IgD-negative memory B cell (primary cell): ENCODE measurements around the gene MOB1B. TPM values are rescaled to one million over a fixed set of nuclear protein-coding genes. Genes with fewer than 3 reads are reported as not detected.
A peak's percentile ranks its signal among the peaks of the same experiment; 100 is the strongest.
"Not testable (repeated sequence)": the region's sequence is repeated elsewhere in the genome, so short reads cannot be mapped to it uniquely, and the experiment has no call there.

Experiments
- H3K27ac Mint-ChIP-seq, 3 donors: one replicate each; pipeline ENCODE4 v1.8.0; 2020 to 2022; ENCODE audit warnings: mild to moderate bottlenecking in 3 of 3, mixed read lengths in 3 of 3, moderate library complexity in 1 of 3
- H3K27me3 Mint-ChIP-seq: one replicate; pipeline ENCODE4 v1.8.0; 2021; ENCODE audit warnings: mixed read lengths
- H3K36me3 Mint-ChIP-seq: one replicate; pipeline ENCODE4 v1.8.0; 2020; ENCODE audit warnings: mild to moderate bottlenecking, mixed read lengths
- H3K4me1 Mint-ChIP-seq, 3 donors: one replicate each; pipeline ENCODE4 v1.8.0; 2020 to 2022; ENCODE audit warnings: mixed read lengths in 3 of 3, mild to moderate bottlenecking in 1 of 3
- H3K4me3 Mint-ChIP-seq, 4 donors: one replicate each; pipeline ENCODE4 v1.8.0; 2020 to 2022; ENCODE audit warnings: mild to moderate bottlenecking in 4 of 4, mixed read lengths in 4 of 4, moderate library complexity in 3 of 4
- H3K9me3 Mint-ChIP-seq, 3 donors: one replicate each; pipeline ENCODE4 v1.8.0; 2020 to 2021; ENCODE audit warnings: mixed read lengths in 3 of 3, mild to moderate bottlenecking in 1 of 3
- polyA plus RNA-seq: library from polyadenylated mRNA; unstranded; fragments of 300-500 nt; fragmentation: Illumina TruSeq; gene quantifications from one replicate; pipeline ENCODE4 v1.2.3, GENCODE V29; 2021

Gene MOB1B
- polyA plus RNA-seq, 1 donor from 2014 or later, result 0.88 TPM

DNA sequence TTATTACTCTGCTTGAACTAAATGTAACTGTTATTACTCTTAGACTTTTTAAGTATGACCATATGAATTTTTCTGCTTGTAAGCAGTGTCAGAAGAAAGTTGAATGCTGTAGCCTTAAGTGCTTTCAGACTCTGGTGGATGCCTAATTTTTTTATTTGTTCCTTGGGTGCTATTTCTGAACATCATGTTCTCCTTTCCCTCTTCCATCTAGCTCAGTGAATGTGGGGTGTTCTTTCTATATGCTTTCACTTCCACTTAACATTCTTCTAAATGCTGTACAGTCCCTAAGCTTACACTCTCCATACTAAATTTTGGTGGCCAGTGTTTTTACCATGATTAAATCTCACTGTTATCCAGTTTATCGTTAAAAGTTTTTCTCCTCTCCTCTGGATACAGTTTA, 94.9 kb downstream of the MOB1B start:
- H3K27me3 Mint-ChIP-seq, result no peaks in the 10 kb centered on the region
- H3K36me3 Mint-ChIP-seq, result peaks cover 21% of the 10 kb centered on the region
- H3K9me3 Mint-ChIP-seq, result no peaks in the 10 kb centered on the region
- peaks cover 44 to 68% (median 50%) of the 10 kb centered on the region in 3 donors for H3K4me1 Mint-ChIP-seq
- H3K27ac Mint-ChIP-seq, result peak overlapping the region; percentile 22 to 99 (median 83)
- H3K4me3 Mint-ChIP-seq, result peak overlapping the region; percentile 97 to 100 (median 98)

DNA sequence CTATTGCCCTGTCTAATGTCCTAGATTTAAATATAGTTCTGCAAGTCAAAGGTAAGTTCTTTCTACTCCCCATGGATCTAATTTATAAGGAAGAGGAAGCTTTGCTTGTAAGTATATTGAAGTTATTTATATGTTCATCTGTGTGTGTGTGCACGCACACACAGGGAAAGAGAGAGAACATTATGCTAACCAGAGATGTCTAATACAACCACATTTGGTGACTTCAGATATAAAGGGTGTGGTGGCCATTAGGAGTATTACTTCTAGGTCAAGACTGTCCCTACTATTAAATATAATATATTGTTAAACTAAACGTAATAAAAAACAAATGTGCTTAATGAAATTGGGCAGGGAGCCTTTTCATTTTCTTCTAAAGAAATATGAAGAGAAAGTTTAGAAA, 95.4 kb downstream of the MOB1B start:
- Mint-ChIP-seq H3K9me3 (no peaks in the 10 kb centered on the region), H3K4me1 (peaks cover 48 to 69% (median 54%) of the 10 kb centered on the region in 3 donors), H3K27ac (peak overlapping the region; percentile 22 to 99 (median 83)), H3K27me3 (no peaks in the 10 kb centered on the region), H3K36me3 (peaks cover 21% of the 10 kb centered on the region), H3K4me3 (peak overlapping the region; percentile 97 to 100 (median 98))

DNA sequence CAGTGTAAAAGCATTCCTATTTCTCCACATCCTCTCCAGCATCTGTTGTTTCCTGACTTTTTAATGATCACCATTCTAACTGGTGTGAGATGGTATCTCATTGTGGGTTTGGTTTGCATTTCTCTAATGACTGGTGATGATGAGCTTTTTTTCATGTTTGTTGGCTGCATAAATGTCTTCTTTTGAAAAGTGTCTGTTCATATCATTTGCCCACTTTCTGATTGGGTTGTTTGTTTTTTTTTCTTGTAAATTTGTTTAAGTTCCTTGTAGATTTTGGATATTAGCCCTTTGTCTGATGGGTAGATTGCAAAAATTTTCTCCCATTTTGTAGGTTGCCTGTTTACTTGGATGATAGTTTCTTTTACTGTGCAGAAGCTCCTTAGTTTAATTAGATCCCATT, 97.5 kb downstream of the MOB1B start:
- Mint-ChIP-seq H3K27ac (peak overlapping the region; percentile 70 to 93 (median 77)), H3K36me3 (peaks cover 25% of the 10 kb centered on the region), H3K4me3 (peak overlapping the region; percentile 16 to 92 (median 66)), H3K4me1 (peaks cover 63 to 84% (median 68%) of the 10 kb centered on the region in 3 donors)
- not testable (repeated sequence) for H3K9me3 Mint-ChIP-seq, H3K27me3 Mint-ChIP-seq

DNA sequence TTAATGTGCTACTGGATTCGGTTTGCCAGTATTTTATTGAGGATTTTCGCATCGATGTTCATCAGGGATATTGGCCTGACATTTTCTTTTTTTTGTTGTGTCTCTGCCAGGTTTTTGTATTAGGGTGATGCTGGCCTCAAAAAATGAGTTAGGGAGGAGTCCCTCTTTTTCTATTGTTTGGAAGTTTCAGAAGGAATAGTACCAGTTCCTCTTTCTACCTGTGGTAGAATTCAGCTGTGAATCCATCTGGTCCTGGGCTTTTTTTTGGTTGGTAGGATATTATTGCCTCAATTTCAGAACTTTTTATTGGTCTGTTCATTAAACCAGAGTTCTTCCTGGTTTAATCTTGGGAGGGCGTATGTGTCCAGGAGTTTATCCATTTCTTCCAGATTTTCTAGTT, 99.2 kb downstream of the MOB1B start:
- peaks cover 65 to 80% (median 68%) of the 10 kb centered on the region in 3 donors for H3K4me1 Mint-ChIP-seq

DNA sequence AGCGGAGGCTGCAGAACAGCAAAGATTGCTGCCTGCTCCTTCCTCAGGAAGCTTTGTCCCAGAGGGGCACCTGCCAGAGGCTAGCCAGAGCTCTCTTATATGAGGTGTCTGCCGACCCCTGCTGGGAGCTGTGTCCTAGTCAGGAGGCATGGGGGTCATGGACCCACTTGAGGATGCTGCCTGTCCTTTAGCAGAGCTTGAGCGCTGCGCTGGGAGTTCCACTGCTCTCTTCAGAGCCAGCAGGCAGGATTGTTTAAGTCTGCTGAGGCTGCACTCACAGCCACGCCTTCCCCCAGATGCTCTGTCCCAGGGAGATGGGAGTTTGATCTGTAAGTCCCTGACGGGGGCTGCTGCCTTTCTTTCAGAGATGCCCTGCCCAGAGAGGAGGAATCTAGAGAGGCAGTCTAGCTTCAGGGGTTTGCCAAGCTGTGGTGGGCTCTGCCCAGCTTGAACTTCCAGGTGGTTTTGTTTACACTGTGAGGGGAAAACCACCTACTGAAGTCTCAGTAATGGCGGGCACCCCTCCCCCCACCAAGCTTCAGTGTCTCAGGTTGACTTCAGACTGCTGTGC, 102.2 kb downstream of the MOB1B start:
- peaks cover 70 to 78% (median 75%) of the 10 kb centered on the region in 3 donors for H3K4me1 Mint-ChIP-seq
- H3K36me3 Mint-ChIP-seq, result peaks cover 27% of the 10 kb centered on the region
- H3K4me3 Mint-ChIP-seq, result peak overlapping the region; percentile 77 to 92 (median 92)
- H3K27me3 Mint-ChIP-seq, result peaks cover 5% of the 10 kb centered on the region
- no peaks in the 10 kb centered on the region for H3K9me3 Mint-ChIP-seq
- H3K27ac Mint-ChIP-seq, result peak overlapping the region; percentile 97 to 99 (median 98)

More for the DNA sequence above, 99.2 kb downstream of the MOB1B start:
- Mint-ChIP-seq H3K36me3 (peaks cover 25% of the 10 kb centered on the region), H3K27ac (peak overlapping the region; percentile 70 to 97 (median 88)), H3K4me3 (peak overlapping the region; percentile 21 to 92 (median 64))
- H3K9me3 Mint-ChIP-seq, H3K27me3 Mint-ChIP-seq: not testable (repeated sequence)

DNA sequence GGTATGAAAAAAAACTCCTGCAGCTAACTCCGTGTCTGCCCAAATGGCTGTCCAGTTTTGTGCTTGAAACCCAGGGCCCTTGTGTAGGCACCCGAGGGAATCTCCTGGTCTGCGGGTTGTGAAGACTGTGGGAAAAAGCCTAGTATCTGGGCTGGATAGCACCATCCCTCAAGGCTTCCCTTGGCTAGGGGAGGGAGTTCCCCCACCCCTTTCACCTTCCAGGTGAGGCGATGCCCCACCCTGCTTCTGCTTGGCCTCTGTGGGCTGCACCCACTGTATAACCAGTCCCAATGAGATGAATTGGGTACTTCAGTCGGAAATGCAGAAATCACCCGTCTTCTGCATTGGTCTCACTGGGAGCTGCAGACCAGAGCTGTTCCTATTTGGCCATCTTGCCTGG, 102.9 kb downstream of the MOB1B start:
- Mint-ChIP-seq H3K4me1 (peaks cover 70 to 79% (median 75%) of the 10 kb centered on the region in 3 donors), H3K4me3 (peak overlapping the region; percentile 77 to 92 (median 92)), H3K27ac (peak overlapping the region; percentile 97 to 99 (median 98)), H3K36me3 (peaks cover 21% of the 10 kb centered on the region)
- not testable (repeated sequence) for H3K27me3 Mint-ChIP-seq, H3K9me3 Mint-ChIP-seq

DNA sequence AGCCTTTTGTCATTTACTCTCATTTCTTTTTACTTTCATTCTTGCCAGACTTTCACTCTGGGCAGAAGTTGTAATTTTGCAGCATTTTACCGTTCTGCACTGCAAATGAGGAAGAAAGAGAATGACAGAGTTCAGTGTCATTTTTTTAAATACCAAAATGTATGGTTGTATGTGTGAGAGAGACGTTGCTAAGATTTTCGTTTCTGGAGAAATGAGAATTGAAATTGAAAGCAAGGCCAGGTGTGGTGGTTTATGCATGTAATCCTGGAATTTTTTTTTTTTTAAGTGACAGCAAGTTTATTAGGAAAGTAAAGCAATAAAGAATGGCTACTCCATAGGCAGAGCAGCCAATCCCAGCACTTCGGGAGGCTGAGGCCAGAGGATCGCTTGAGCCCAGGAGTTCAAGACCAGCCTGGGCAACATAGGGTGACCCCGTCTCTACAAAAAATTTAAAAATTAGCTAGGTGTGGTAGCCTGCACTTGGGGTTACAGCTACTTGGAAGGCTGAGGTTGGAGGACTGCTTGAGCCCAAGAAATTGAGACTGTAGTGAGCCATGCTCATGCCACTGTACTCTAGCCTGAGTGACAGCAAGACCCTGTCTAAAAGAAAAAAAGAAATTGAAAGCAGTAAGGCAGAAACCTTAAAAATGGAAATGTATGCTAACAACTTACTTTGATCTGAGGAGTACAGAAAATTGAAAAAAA, 104.2 kb downstream of the MOB1B start:
- Mint-ChIP-seq H3K27me3 (peaks cover 5% of the 10 kb centered on the region), H3K27ac (peak overlapping the region; percentile 84 to 92 (median 91)), H3K36me3 (peaks cover 11% of the 10 kb centered on the region), H3K9me3 (no peaks in the 10 kb centered on the region), H3K4me1 (peaks cover 63 to 69% (median 69%) of the 10 kb centered on the region in 3 donors), H3K4me3 (peak overlapping the region; percentile 46 to 74 (median 56))

DNA sequence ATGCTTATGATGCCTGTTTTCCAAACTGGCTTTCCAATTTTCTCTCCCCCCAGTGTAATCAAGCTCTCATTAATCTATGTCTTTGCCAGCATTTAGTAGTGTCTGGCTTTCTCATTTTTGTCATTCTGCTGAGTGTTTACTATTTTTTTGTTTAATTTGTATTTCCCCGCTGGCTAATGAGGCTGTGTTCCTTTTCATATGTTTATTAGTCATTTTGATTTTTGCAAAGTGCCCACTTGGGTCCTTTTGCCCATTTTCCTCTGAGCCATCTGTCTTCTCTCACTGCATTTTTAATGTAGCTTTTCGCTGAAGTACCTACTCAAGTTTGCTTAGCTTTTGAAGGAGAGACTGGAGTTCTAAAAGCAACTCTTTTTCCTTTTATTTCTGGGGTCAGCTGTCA, 106.0 kb downstream of the MOB1B start:
- H3K27ac Mint-ChIP-seq, result peak overlapping the region in 2 of 3 donors; percentile 84 to 92
- peak overlapping the region in 1 of 4 donors; percentile 65 for H3K4me3 Mint-ChIP-seq
- H3K9me3 Mint-ChIP-seq, result no peaks in the 10 kb centered on the region
- peaks cover 3% of the 10 kb centered on the region for H3K27me3 Mint-ChIP-seq
- peaks cover 48 to 55% (median 54%) of the 10 kb centered on the region in 3 donors for H3K4me1 Mint-ChIP-seq
- H3K36me3 Mint-ChIP-seq, result peaks cover 4% of the 10 kb centered on the region

DNA sequence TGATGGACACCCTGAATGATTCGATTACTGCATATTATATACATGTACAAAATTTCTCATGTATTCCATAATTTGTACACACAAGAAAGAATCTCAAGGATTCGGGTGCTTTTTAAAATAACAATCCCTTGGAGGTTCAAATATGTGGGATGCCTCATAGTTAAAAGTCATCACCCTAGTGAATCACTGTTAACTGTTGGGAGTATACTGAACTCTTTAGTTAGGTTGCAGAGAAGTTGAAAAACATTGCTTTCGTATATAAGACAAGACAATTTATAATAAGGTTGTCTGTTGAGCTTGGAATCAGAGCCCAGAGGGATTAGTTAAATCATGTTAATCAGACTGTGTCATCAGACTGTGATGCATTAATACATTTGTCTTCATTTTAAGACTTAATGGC, 106.9 kb downstream of the MOB1B start:
- Mint-ChIP-seq H3K4me3 (peak overlapping the region in 1 of 4 donors; percentile 33), H3K36me3 (peaks cover 4% of the 10 kb centered on the region)

DNA sequence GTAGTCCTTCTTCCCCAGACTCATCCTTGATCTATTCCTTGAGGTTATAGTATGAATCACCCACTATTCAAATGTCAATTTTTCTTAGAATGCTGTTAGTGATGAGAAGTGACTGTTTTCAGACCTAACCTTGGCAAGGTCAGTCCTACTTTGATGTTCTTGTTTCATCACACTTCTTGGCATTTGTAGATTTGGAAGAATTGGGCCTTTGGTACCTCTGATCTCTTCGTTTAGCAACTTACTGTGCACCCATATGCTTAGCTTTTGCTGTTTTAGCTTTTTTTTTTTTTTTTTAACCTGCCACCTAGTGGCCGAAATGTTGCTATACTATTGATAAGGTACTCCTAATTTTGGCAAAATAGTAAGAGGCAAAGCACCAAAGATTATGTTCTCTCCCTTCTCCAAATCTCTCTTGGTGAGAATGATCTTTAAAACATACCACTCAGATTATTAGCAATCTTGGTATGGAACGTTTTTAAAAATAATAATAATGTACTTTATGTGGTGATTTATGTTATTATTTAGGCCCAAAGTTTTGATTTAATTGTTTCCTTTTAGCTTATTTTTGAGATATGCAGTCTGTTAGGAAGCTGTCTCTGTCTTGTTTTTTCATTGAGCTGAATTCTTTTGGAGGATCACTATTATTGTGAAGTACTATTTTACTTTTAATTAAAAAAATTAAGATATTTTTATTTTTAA, 107.9 kb downstream of the MOB1B start:
- peak overlapping the region in 3 of 4 donors; percentile 1 to 54 (median 18) for H3K4me3 Mint-ChIP-seq
- peak overlapping the region in 2 of 3 donors; percentile 78 to 80 for H3K27ac Mint-ChIP-seq

More for the DNA sequence above, 106.9 kb downstream of the MOB1B start:
- peaks cover 39 to 48% (median 45%) of the 10 kb centered on the region in 3 donors for H3K4me1 Mint-ChIP-seq
- H3K27me3 Mint-ChIP-seq, result no peaks in the 10 kb centered on the region
- H3K9me3 Mint-ChIP-seq, result no peaks in the 10 kb centered on the region
- H3K27ac Mint-ChIP-seq, result peak overlapping the region in 2 of 3 donors; percentile 59 to 80

DNA sequence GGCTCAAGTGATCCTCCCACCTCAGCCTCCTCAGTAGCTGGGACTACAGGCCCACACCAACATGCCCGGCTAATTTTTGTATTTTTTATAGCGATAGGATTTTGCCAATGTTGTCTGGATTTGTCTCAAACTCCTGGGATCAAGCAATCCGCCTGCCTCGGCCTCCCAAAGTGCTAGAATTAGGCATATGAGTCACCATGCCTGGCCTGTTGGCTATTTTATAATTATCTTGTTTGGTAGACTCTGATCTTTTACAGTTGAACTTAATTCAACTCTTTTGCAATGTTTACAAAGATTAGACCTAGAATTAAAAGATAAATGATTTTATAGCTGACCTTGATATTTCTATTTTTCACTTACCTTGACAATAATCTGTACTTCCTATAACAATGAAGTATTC, 109.3 kb downstream of the MOB1B start:
- peaks cover 24 to 42% (median 30%) of the 10 kb centered on the region in 3 donors for H3K4me1 Mint-ChIP-seq
- no peaks in the 10 kb centered on the region for H3K9me3 Mint-ChIP-seq
- H3K4me3 Mint-ChIP-seq, result no peak overlapping the region
- H3K27ac Mint-ChIP-seq, result peak overlapping the region in 1 of 3 donors; percentile 47
- peaks cover 4% of the 10 kb centered on the region for H3K36me3 Mint-ChIP-seq
- H3K27me3 Mint-ChIP-seq, result no peaks in the 10 kb centered on the region

More for the DNA sequence above, 107.9 kb downstream of the MOB1B start:
- no peaks in the 10 kb centered on the region for H3K9me3 Mint-ChIP-seq
- H3K36me3 Mint-ChIP-seq, result peaks cover 4% of the 10 kb centered on the region
- no peaks in the 10 kb centered on the region for H3K27me3 Mint-ChIP-seq
- H3K4me1 Mint-ChIP-seq, result peaks cover 30 to 43% (median 37%) of the 10 kb centered on the region in 3 donors

DNA sequence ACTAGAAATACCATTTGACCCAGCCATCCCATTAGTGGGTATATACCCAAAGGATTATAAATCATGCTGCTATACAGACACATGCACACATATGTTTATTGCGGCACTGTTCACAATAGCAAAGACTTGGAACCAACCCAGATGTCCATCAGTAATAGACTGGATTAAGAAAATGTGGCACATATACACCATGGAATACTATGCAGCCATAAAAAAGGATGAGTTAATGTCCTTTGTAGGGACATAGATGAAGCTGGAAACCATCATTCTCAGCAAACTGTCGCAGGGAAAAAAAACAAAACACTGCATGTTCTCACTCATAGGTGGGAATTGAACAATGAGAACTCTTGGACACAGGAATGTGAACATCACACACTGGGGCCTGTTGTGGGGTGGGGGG, 115.2 kb downstream of the MOB1B start:
- not testable (repeated sequence) for H3K9me3 Mint-ChIP-seq, H3K27ac Mint-ChIP-seq, H3K36me3 Mint-ChIP-seq, H3K4me3 Mint-ChIP-seq, H3K27me3 Mint-ChIP-seq
- H3K4me1 Mint-ChIP-seq, result peaks cover 3 to 17% (median 5%) of the 10 kb centered on the region in 3 donors

DNA sequence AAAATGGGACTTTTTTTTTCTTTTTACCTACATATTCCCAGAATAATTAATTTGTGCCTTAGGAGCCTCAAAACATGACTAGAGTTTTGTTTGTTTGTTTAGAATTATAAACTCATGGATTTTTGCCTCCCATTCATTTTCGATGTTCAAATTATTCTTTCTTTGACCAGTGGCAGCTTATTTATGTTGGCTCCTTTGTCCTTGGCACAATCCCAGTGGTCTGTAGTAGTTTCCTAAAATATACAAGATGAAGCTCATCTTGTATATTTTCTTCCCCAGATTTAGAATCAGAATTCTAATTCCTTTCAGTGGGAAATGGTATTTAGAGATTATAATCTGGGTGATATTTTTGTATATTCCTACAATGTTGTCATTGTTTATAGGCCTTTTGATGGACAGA, 118.4 kb downstream of the MOB1B start:
- peaks cover under 1% of the 10 kb centered on the region for H3K36me3 Mint-ChIP-seq
- no peaks in the 10 kb centered on the region for H3K9me3 Mint-ChIP-seq
- peaks cover 3 to 10% (median 6%) of the 10 kb centered on the region in 3 donors for H3K4me1 Mint-ChIP-seq
- no peaks in the 10 kb centered on the region for H3K27me3 Mint-ChIP-seq
- no peak overlapping the region for H3K27ac Mint-ChIP-seq
- H3K4me3 Mint-ChIP-seq, result no peak overlapping the region

DNA sequence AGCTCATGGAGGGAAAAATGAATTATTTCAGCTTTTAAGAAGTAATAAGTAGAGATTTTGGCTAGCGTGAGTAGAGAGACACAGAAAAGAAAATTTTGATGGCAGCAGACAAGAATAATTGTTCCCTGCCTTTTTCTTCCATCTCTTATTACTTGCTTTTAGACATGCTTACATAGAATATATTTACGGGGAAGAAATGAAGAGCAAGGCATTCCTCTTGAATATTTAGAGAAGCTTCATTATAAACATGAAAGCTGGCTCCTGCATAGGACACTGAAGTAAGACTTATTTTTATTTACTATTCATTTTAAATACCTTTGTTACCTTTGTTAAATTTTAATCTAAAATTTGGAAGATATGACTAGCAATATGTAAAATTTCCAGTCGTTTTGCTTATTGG, 123.5 kb downstream of the MOB1B start:
- Mint-ChIP-seq H3K9me3 (no peaks in the 10 kb centered on the region), H3K4me3 (no peak overlapping the region), H3K27ac (peak overlapping the region in 1 of 3 donors; percentile 31), H3K27me3 (no peaks in the 10 kb centered on the region), H3K36me3 (peaks cover 6% of the 10 kb centered on the region), H3K4me1 (peaks cover 3 to 6% (median 4%) of the 10 kb centered on the region in 3 donors)

DNA sequence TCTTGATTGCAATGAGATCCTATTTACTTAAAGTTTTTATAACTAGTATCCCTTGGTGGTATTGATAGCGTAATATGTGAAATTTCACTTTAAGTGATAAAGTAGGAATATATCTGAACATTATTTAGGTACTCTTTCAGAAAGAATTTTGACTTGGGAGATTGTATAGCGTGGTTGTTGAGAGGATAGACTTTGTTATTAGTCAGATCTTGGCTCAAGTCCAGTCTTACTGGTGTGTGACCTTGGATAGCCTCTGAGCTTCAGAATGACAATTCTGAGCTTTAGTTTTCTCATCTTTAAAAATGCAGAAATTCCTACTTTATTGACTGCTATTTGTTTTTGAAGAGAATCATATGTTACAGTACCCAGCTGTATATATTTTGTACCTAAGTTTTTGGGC, 123.9 kb downstream of the MOB1B start:
- no peaks in the 10 kb centered on the region for H3K27me3 Mint-ChIP-seq
- no peak overlapping the region for H3K4me3 Mint-ChIP-seq
- H3K4me1 Mint-ChIP-seq, result peaks cover 3 to 6% (median 4%) of the 10 kb centered on the region in 3 donors
- peaks cover 6% of the 10 kb centered on the region for H3K36me3 Mint-ChIP-seq
- no peaks in the 10 kb centered on the region for H3K9me3 Mint-ChIP-seq
- H3K27ac Mint-ChIP-seq, result no peak overlapping the region
